ENCODE results near the gene SLC24A1. TPM values are rescaled to one million over a fixed set of nuclear protein-coding genes. Genes with fewer than 3 reads are reported as not detected.

SLC24A1 gene
- total and polyA plus RNA-seq, 2 of the 13 experiments (the other 11 are each of a cell fraction or from before 2014, with no cell fraction given): 5.9 to 8.3 TPM

DNA sequence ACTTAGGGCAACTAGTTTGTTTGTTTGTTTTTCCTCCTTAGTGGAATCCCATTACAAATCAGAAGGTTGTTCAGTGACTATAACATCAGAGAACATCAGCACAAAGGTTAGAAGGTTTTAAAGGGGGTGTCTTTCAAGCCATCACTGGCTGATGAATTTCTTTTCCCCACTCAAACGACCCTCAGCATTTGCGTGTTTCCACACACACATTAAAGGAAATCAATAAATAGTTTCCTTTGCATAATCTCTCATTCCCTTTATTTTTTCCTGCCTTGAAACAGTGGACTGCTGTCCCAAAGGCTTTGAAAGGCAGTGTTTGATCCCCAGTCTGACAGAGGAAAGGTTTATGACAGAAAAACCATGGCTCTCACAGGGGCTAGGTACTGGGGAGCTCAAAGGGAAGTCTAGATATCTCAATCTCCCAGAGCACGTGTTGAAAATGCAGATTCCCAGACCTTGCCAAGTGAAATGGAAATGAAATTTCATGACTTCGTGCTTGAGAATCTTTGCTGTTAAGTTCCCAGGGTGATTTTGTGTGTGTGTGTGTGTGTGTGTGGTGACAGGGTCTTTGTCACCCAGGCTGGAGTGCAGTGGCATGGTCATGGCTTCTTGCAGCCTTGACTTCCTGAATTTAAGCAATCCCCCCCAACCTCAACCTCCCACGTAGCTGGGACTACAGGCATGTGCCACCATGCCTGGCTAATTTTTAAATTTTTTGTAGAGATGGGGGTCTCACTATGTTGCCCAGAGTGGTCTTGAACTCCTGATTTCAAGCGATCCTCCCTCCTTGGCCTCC, 8.6 kb upstream of the SLC24A1 start (continued):
- no peak for TF ChIP-seq POLR2AphosphoS5 (IDR thresholded peaks at IDR 0.05; ENCODE audit: low read depth, low read length)
- TF ChIP-seq ZBTB21 (CRISPR knock-in tag; IDR thresholded peaks at IDR 0.05): no peak
- no peak for TF ChIP-seq NBN (conservative IDR thresholded peaks at IDR 0.05)
- no peak for TF ChIP-seq PITX1 (CRISPR knock-in tag; IDR thresholded peaks at IDR 0.05)
- no peak for TF ChIP-seq KDM5A (IDR thresholded peaks at IDR 0.05; ENCODE audit: borderline replicate concordance, low read length)
- no peak for TF ChIP-seq TCF7L2 (IDR thresholded peaks at IDR 0.05; ENCODE audit: low read depth, low read length)
- no peak for TF ChIP-seq ZNF749 (CRISPR knock-in tag; IDR thresholded peaks at IDR 0.05; ENCODE audit: borderline replicate concordance)
- TF ChIP-seq HMGA1 (CRISPR knock-in tag; conservative IDR thresholded peaks at IDR 0.05): no peak
- TF ChIP-seq, protein P1, sequence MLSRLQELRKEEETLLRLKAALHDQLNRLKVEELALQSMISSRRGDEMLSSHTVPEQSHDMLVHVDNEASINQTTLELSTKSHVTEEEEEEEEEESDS (CRISPR knock-in tag; IDR thresholded peaks at IDR 0.05; ENCODE audit: borderline replicate concordance): no peak
- no peak for TF ChIP-seq SNAI1 (CRISPR knock-in tag; IDR thresholded peaks at IDR 0.05; ENCODE audit: borderline replicate concordance)
- peak; percentile 57 for TF ChIP-seq TCF7 (IDR thresholded peaks at IDR 0.05; ENCODE audit: low read depth)
- no peak for TF ChIP-seq ONECUT2 (CRISPR knock-in tag; IDR thresholded peaks at IDR 0.05)
- TF ChIP-seq ZNF296 (CRISPR knock-in tag; conservative IDR thresholded peaks at IDR 0.05): no peak
- TF ChIP-seq ETV5 (CRISPR knock-in tag; IDR thresholded peaks at IDR 0.05; ENCODE audit: borderline replicate concordance): peak; percentile 48; the same call in 1 of the 2 replicates
- TF ChIP-seq FOSL1 (CRISPR knock-in tag; IDR thresholded peaks at IDR 0.05; ENCODE audit: borderline replicate concordance): no peak
- no peak for TF ChIP-seq RBM39 (IDR thresholded peaks at IDR 0.05; ENCODE audit: low read depth, low read length, poor library complexity, severe bottlenecking)
- no peak for TF ChIP-seq KDM1A (CRISPR knock-in tag; IDR thresholded peaks at IDR 0.05)
- TF ChIP-seq ZNF143 (CRISPR knock-in tag; IDR thresholded peaks at IDR 0.05): no peak
- 0 out of 2 replicates have a peak, but pooled peaks have one; percentile 15 for TF ChIP-seq CHD4 (IDR thresholded peaks at IDR 0.05; ENCODE audit: borderline replicate concordance, low read length)
- peak; percentile 42; the same call in 1 of the 2 replicates for TF ChIP-seq RFX1 (IDR thresholded peaks at IDR 0.05)
- TF ChIP-seq ASH2L (IDR thresholded peaks at IDR 0.05; ENCODE audit: insufficient read length, low read depth, low read length): peak; percentile 33
- no peak for TF ChIP-seq JUNB (CRISPR knock-in tag; IDR thresholded peaks at IDR 0.05; ENCODE audit: borderline replicate concordance)
- TF ChIP-seq, protein P2, sequence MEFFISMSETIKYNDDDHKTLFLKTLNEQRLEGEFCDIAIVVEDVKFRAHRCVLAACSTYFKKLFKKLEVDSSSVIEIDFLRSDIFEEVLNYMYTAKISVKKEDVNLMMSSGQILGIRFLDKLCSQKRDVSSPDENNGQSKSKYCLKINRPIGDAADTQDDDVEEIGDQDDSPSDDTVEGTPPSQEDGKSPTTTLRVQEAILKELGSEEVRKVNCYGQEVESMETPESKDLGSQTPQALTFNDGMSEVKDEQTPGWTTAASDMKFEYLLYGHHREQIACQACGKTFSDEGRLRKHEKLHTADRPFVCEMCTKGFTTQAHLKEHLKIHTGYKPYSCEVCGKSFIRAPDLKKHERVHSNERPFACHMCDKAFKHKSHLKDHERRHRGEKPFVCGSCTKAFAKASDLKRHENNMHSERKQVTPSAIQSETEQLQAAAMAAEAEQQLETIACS (CRISPR knock-in tag; IDR thresholded peaks at IDR 0.05): no peak
- TF ChIP-seq MAZ (IDR thresholded peaks at IDR 0.05; ENCODE audit: borderline replicate concordance, low read depth, low read length): no peak
- no peak for TF ChIP-seq MAZ (CRISPR knock-in tag; IDR thresholded peaks at IDR 0.05; ENCODE audit: low read depth)
- no peak for TF ChIP-seq ZNF33A (CRISPR knock-in tag; IDR thresholded peaks at IDR 0.05; ENCODE audit: borderline replicate concordance)
- TF ChIP-seq, protein P3, sequence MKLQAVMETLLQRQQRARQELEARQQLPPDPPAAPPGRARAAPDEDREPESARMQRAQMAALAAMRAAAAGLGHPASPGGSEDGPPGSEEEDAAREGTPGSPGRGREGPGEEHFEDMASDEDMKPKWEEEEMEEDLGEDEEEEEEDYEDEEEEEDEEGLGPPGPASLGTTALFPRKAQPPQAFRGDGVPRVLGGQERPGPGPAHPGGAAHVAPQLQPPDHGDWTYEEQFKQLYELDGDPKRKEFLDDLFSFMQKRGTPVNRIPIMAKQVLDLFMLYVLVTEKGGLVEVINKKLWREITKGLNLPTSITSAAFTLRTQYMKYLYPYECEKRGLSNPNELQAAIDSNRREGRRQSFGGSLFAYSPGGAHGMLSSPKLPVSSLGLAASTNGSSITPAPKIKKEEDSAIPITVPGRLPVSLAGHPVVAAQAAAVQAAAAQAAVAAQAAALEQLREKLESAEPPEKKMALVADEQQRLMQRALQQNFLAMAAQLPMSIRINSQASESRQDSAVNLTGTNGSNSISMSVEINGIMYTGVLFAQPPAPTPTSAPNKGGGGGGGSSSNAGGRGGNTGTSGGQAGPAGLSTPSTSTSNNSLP (IDR thresholded peaks at IDR 0.05; ENCODE audit: low read depth, low read length): peak; percentile 9; the same call in 1 of the 2 replicates
